Osteocyte (in vitro differentiated cells): ENCODE results near the gene VAV1. TPM values are rescaled to one million over a fixed set of nuclear protein-coding genes. Genes with fewer than 3 reads are reported as not detected.

Source experiments
- DNase-seq: peaks from one replicate; pipeline ENCODE4 v3.0.0; 2021; ENCODE audit warnings: mixed read lengths; ENCODE audit not compliant: unreplicated experiment; ENCODE audit errors: extremely low spot score
- H3K27ac Mint-ChIP-seq: one replicate; pipeline ENCODE4 v1.8.0; 2021; ENCODE audit warnings: mild to moderate bottlenecking, mixed read lengths; ENCODE audit not compliant: unreplicated experiment
- H3K27me3 Mint-ChIP-seq: one replicate; pipeline ENCODE4 v1.8.0; 2021; ENCODE audit warnings: mixed read lengths; ENCODE audit not compliant: unreplicated experiment
- H3K36me3 Mint-ChIP-seq: one replicate; pipeline ENCODE4 v1.8.0; 2021; ENCODE audit warnings: mixed read lengths; ENCODE audit not compliant: unreplicated experiment
- H3K4me1 Mint-ChIP-seq: one replicate; pipeline ENCODE4 v1.8.0; 2021; ENCODE audit warnings: mixed read lengths; ENCODE audit not compliant: unreplicated experiment
- H3K4me3 Mint-ChIP-seq: one replicate; pipeline ENCODE4 v1.8.0; 2021; ENCODE audit warnings: mild to moderate bottlenecking, moderate library complexity, mixed read lengths; ENCODE audit not compliant: unreplicated experiment
- H3K9me3 Mint-ChIP-seq: one replicate; pipeline ENCODE4 v1.8.0; 2021; ENCODE audit warnings: mixed read lengths; ENCODE audit not compliant: unreplicated experiment
- CTCF ChIP-seq: fragments of 200-600 bp; sonication (generic); IDR thresholded peaks from 2 replicates; pipeline ENCODE4 v1.5.0; 2021; ENCODE audit warnings: antibody characterized with exemption, mild to moderate bottlenecking, moderate library complexity
- total RNA-seq: library from RNA; stranded (reverse); gene quantifications from 2 replicates; pipeline ENCODE4 v1.2.1, GENCODE V29; 2021

The VAV1 gene
- total RNA-seq, 1 donor from 2014 or later, result not detected

- Mint-ChIP-seq H3K36me3 (no peaks in the 10 kb centered on the region), H3K4me1 (no peaks in the 10 kb centered on the region), H3K9me3 (peaks cover 27% of the 10 kb centered on the region), H3K27ac (no peak overlapping the region), H3K4me3 (no peak overlapping the region), H3K27me3 (no peaks in the 10 kb centered on the region)
- no peak for DNase-seq
- no peak for TF ChIP-seq CTCF
These were observed 105.3 kb downstream of the VAV1 start for GRCh38 chr19:6877766-6878165.

- Mint-ChIP-seq H3K9me3 (peaks cover 4% of the 10 kb centered on the region), H3K4me3 (no peak overlapping the region), H3K36me3 (no peaks in the 10 kb centered on the region), H3K27me3 (no peaks in the 10 kb centered on the region), H3K27ac (no peak overlapping the region), H3K4me1 (no peaks in the 10 kb centered on the region)
- no peak for DNase-seq
- TF ChIP-seq CTCF, result no peak
These were observed 113.9 kb downstream of the VAV1 start for GRCh38 chr19:6886277-6886897.

- no peak for DNase-seq
- Mint-ChIP-seq H3K36me3 (no peaks in the 10 kb centered on the region), H3K4me1 (no peaks in the 10 kb centered on the region), H3K4me3 (no peak within 1 kb of the TSS), H3K9me3 (peaks cover 6% of the 10 kb centered on the region), H3K27me3 (no peaks in the 10 kb centered on the region), H3K27ac (no peak within 1 kb of the TSS)
- no peak for TF ChIP-seq CTCF
These were observed 114.8 kb downstream of the VAV1 start, which contains the start of gene ADGRE1 for GRCh38 chr19:6887316-6887715. TSS of gene ADGRE1 (plus strand) at chr19:6887579. CDS start at chr19:6887609, 30 bp downstream.

GRCh38 chr19:6888967-6889366 lies 116.5 kb downstream of the VAV1 start:
- no peak for TF ChIP-seq CTCF
- DNase-seq, result no peak
- peaks cover 17% of the 10 kb centered on the region for H3K9me3 Mint-ChIP-seq
- H3K4me3 Mint-ChIP-seq, result no peak overlapping the region
- no peak overlapping the region for H3K27ac Mint-ChIP-seq
- H3K27me3 Mint-ChIP-seq, result no peaks in the 10 kb centered on the region
- no peaks in the 10 kb centered on the region for H3K4me1 Mint-ChIP-seq
- no peaks in the 10 kb centered on the region for H3K36me3 Mint-ChIP-seq

GRCh38 chr19:6890401-6890913 lies 117.9 kb downstream of the VAV1 start:
- H3K9me3 Mint-ChIP-seq, result peaks cover 25% of the 10 kb centered on the region

More at GRCh38 chr19:6890401-6890913, 117.9 kb downstream of the VAV1 start:
- H3K27me3 Mint-ChIP-seq, result no peaks in the 10 kb centered on the region
- no peak overlapping the region for H3K27ac Mint-ChIP-seq
- no peak overlapping the region for H3K4me3 Mint-ChIP-seq
- H3K36me3 Mint-ChIP-seq, result no peaks in the 10 kb centered on the region
- no peaks in the 10 kb centered on the region for H3K4me1 Mint-ChIP-seq
- DNase-seq, result no peak
- no peak for TF ChIP-seq CTCF
